ENCODE results near the gene PAX8.

DNA sequence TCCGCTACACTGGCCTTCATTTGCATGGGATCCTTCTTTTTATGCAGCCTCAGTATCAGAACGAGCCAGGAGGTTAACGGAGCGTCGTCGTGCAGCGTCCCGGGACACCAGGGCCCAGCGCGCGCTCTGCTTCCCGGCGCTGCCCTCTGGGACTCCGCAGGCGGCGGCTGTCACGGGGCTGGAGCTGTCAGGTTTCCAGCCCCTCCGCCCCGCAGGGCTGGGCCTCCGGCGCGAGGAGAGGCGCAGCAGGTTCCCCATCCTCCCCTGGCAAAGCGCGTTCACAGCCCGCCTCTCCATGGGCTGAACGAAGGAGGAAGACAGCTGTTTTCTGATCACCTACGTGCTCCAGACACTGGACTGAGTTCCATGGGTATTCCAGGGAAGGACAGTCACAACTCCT, 12.5 kb upstream of the PAX8 start:
- TF ChIP-seq, protein P1, sequence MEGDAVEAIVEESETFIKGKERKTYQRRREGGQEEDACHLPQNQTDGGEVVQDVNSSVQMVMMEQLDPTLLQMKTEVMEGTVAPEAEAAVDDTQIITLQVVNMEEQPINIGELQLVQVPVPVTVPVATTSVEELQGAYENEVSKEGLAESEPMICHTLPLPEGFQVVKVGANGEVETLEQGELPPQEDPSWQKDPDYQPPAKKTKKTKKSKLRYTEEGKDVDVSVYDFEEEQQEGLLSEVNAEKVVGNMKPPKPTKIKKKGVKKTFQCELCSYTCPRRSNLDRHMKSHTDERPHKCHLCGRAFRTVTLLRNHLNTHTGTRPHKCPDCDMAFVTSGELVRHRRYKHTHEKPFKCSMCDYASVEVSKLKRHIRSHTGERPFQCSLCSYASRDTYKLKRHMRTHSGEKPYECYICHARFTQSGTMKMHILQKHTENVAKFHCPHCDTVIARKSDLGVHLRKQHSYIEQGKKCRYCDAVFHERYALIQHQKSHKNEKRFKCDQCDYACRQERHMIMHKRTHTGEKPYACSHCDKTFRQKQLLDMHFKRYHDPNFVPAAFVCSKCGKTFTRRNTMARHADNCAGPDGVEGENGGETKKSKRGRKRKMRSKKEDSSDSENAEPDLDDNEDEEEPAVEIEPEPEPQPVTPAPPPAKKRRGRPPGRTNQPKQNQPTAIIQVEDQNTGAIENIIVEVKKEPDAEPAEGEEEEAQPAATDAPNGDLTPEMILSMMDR (IDR thresholded peaks at IDR 0.05; ENCODE audit: poor library complexity): no peak
- no peak for TF ChIP-seq EZH2 (IDR thresholded peaks at IDR 0.05; ENCODE audit: borderline replicate concordance)

Data from hepatocyte (in vitro differentiated cells).